Kidney tubule cell (primary cell): Measurements from ENCODE around the gene ZYG11A.
"Not testable (repeated sequence)": the region's sequence is repeated elsewhere in the genome, so short reads cannot be mapped to it uniquely, and the experiment has no call there.

ENCODE experiments used
- DNase-seq: peaks from one replicate; pipeline ENCODE4 v3.0.0-alpha.2; 2018; ENCODE audit warnings: low spot score

The ZYG11A gene

GRCh38 chr1:52842643-52843310 is at the start of gene ZYG11A:
ZYG11A (plus strand) TSS chr1:52842760; CDS start chr1:52842884, 124 bp downstream.
- peak; percentile 88 for DNase-seq

- not testable (repeated sequence) for DNase-seq
Observed at GRCh38 chr1:52793717-52794116, 48.8 kb upstream of the ZYG11A start.

- no peak for DNase-seq
Observed at GRCh38 chr1:52795464-52795863, 47.1 kb upstream of the ZYG11A start.

- DNase-seq, result no peak
Observed at GRCh38 chr1:52798331-52798730, 44.2 kb upstream of the ZYG11A start.

GRCh38 chr1:52801011-52801410 is 41.5 kb upstream of the ZYG11A start:
- no peak for DNase-seq

GRCh38 chr1:52804083-52804482 is 38.5 kb upstream of the ZYG11A start:
- not testable (repeated sequence) for DNase-seq

GRCh38 chr1:52814465-52814864 is 28.1 kb upstream of the ZYG11A start:
- peak; percentile 80 for DNase-seq

- DNase-seq, result not testable (repeated sequence)
Observed at GRCh38 chr1:52820830-52821229, 21.7 kb upstream of the ZYG11A start.

GRCh38 chr1:52825868-52826267 is 16.7 kb upstream of the ZYG11A start:
- DNase-seq, result no peak

- DNase-seq, result no peak
Observed at GRCh38 chr1:52834798-52835197, 7.8 kb upstream of the ZYG11A start.

GRCh38 chr1:52836035-52836434 is 6.5 kb upstream of the ZYG11A start:
- no peak for DNase-seq

- DNase-seq, result not testable (repeated sequence)
Observed at GRCh38 chr1:52839175-52839574, 3.4 kb upstream of the ZYG11A start.

- DNase-seq, result not testable (repeated sequence)
Observed at GRCh38 chr1:52845119-52845518, 2.6 kb downstream of the ZYG11A start.

GRCh38 chr1:52848423-52848822 is 5.9 kb downstream of the ZYG11A start:
- DNase-seq, result no peak

GRCh38 chr1:52850951-52851350 is 8.4 kb downstream of the ZYG11A start:
- DNase-seq, result no peak

GRCh38 chr1:52852854-52853253 is 10.3 kb downstream of the ZYG11A start:
- no peak for DNase-seq

- no peak for DNase-seq
Observed at GRCh38 chr1:52855584-52855983, 13.0 kb downstream of the ZYG11A start.

- DNase-seq, result peak; percentile 58
Observed at GRCh38 chr1:52856026-52856425, 13.5 kb downstream of the ZYG11A start.

GRCh38 chr1:52857443-52857842 is 14.9 kb downstream of the ZYG11A start:
- no peak for DNase-seq

- no peak for DNase-seq
Observed at GRCh38 chr1:52862666-52863458, 20.3 kb downstream of the ZYG11A start.

- DNase-seq, result no peak
Observed at GRCh38 chr1:52867087-52867863, 24.7 kb downstream of the ZYG11A start.

- DNase-seq, result not testable (repeated sequence)
Observed at GRCh38 chr1:52869727-52870126, 27.2 kb downstream of the ZYG11A start.

- DNase-seq, result no peak
Observed at GRCh38 chr1:52876843-52877242, 34.3 kb downstream of the ZYG11A start.
